ENCODE results near the gene RPS16. TPM values are rescaled to one million over a fixed set of nuclear protein-coding genes. Genes with fewer than 3 reads are reported as not detected.

Gene RPS16
- total and polyA plus RNA-seq, 9 of the 15 experiments (the other 6 are each of a cell fraction or from before 2014, with no cell fraction given), result 82.6 to 3,671 (median 2,204) TPM

- no peak for TF ChIP-seq SIX5 (IDR thresholded peaks at IDR 0.05; ENCODE audit: borderline replicate concordance in 1 of 2, insufficient read depth in 1 of 2, low read depth in 1 of 2, low read length in 2 of 2)
- TF ChIP-seq NBN (IDR thresholded peaks at IDR 0.05; ENCODE audit: low read depth), result no peak
- TF ChIP-seq SMARCC2 (IDR thresholded peaks at IDR 0.05; ENCODE audit: low read depth), result no peak
- no peak for TF ChIP-seq RBM22 (IDR thresholded peaks at IDR 0.05; ENCODE audit: low read depth, low read length, poor library complexity, severe bottlenecking)
- TF ChIP-seq ZNF583 (CRISPR knock-in tag; IDR thresholded peaks at IDR 0.05), result no peak
- no peak for TF ChIP-seq ZBTB34 (CRISPR knock-in tag; IDR thresholded peaks at IDR 0.05)
- TF ChIP-seq TRIM28 (IDR thresholded peaks at IDR 0.05), result no peak
- TF ChIP-seq TAL1 (IDR thresholded peaks at IDR 0.05), result no peak
- no peak for TF ChIP-seq EWSR1 (IDR thresholded peaks at IDR 0.05; ENCODE audit: borderline replicate concordance, low read depth, partially characterized antibody)
- no peak for TF ChIP-seq BCOR (IDR thresholded peaks at IDR 0.05)
- TF ChIP-seq, protein P1, sequence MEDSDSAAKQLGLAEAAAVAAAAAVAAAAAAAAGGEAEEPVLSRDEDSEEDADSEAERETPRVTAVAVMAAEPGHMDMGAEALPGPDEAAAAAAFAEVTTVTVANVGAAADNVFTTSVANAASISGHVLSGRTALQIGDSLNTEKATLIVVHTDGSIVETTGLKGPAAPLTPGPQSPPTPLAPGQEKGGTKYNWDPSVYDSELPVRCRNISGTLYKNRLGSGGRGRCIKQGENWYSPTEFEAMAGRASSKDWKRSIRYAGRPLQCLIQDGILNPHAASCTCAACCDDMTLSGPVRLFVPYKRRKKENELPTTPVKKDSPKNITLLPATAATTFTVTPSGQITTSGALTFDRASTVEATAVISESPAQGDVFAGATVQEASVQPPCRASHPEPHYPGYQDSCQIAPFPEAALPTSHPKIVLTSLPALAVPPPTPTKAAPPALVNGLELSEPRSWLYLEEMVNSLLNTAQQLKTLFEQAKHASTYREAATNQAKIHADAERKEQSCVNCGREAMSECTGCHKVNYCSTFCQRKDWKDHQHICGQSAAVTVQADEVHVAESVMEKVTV (CRISPR knock-in tag; IDR thresholded peaks at IDR 0.05), result no peak
- no peak for TF ChIP-seq ZNF282 (CRISPR knock-in tag; IDR thresholded peaks at IDR 0.05)
- no peak for TF ChIP-seq RBM17 (IDR thresholded peaks at IDR 0.05; ENCODE audit: borderline replicate concordance, low read depth, low read length)
- TF ChIP-seq CCNT2 (IDR thresholded peaks at IDR 0.05; ENCODE audit: borderline replicate concordance, extremely low read depth, insufficient read length, low read depth, low read length), result no peak
- TF ChIP-seq PHTF2 (CRISPR knock-in tag; IDR thresholded peaks at IDR 0.05), result no peak
- no peak for TF ChIP-seq SMC3 (conservative IDR thresholded peaks at IDR 0.05; ENCODE audit: insufficient read depth, low read depth, low read length)
- TF ChIP-seq CBX8 (IDR thresholded peaks at IDR 0.05; ENCODE audit: borderline replicate concordance, extremely low read depth, low read depth, low read length, poor library complexity, severe bottlenecking), result no peak
- TF ChIP-seq SIN3B (IDR thresholded peaks at IDR 0.05; ENCODE audit: low read depth), result no peak
- no peak for TF ChIP-seq ZBED1 (IDR thresholded peaks at IDR 0.05)
- no peak for TF ChIP-seq IRF1 (CRISPR knock-in tag; IDR thresholded peaks at IDR 0.05; ENCODE audit: borderline replicate concordance)
- no peak for TF ChIP-seq SMAD1 (IDR thresholded peaks at IDR 0.05; ENCODE audit: low read depth, low read length, partially characterized antibody)
- TF ChIP-seq NR1H2 (CRISPR knock-in tag; IDR thresholded peaks at IDR 0.05), result no peak
- no peak for TF ChIP-seq ILK (tag; IDR thresholded peaks at IDR 0.05; ENCODE audit: borderline replicate concordance, low read depth)
Observed at GRCh38 chr19:39401549-39402345, 34.0 kb downstream of the RPS16 start (continued).

Data from K562 (cell line).